HL-60/S4 (cell line): ENCODE results near the gene DDAH1.

Experiments
- in situ Hi-C: fragments of 300-500 bp; cut with MboI; formaldehyde crosslinking; loops from 2 replicates; pipeline ENCODE4 v1.14.3; 2022; ENCODE audit warnings: low sequenced_read_pairs

The DDAH1 gene

GRCh38 chr1:85397490-85398032 is 67.4 kb downstream of the DDAH1 start:
- in situ Hi-C loops: no loop called here

- in situ Hi-C loops: no loop called here
These were observed 68.8 kb downstream of the DDAH1 start for GRCh38 chr1:85396194-85396593.

DNA sequence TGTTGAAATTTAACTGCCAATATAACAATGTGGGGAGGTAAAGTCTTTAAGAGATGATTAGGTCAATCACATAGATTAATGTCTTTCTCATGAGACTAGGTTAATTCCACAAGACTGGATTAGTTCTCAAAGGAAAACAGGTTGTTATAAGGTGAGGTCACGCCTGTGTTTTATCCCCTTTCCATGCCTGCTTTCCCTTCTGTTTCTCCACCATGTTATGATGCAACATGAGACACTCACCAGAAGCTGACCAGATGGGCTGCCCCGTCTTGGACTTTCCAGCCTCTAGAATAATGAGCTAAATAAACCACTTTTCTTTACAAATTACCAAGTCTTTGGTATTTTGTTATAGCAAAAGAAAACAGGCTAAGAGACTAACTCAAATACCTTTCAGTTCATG is 70.8 kb downstream of the DDAH1 start:
- in situ Hi-C loops: no loop called here

GRCh38 chr1:85393490-85393889 is 71.5 kb downstream of the DDAH1 start:
- in situ Hi-C loops: no loop called here

- in situ Hi-C loops: no loop called here
These were observed 76.5 kb downstream of the DDAH1 start for GRCh38 chr1:85388416-85388815.

- in situ Hi-C loops: no loop called here
These were observed 77.2 kb downstream of the DDAH1 start for GRCh38 chr1:85387781-85388180.

DNA sequence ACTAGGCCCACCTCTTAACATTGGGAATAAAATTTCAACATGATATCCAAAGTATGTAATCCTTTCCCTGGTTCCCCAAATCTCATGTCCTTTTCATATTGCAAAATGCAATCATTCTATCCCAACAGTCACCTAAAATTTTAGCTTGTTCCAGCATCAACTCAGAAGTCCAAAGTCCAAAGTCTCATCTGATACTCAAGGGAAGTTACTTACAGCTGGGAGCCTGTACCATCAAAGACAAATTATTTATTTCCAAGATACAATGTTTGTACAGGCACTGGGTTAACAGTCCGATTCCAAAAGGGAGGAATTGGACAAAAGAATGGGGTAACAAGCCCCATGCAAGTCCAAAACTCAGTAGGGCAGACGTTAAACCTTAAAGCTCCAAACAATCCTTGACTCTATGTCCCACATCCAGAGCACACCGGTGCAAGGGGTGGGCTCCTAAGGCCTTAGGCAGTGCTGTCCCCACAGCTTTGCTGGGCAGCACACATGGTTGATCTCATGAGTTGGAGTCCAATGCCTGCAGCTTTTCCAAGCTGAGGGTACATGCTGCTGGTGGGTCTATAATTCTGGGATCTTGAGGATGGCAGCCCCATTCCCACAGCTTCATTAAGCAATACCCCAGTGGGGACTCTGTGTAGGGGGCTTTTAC is 78.8 kb downstream of the DDAH1 start:
- in situ Hi-C loops: no loop called here

DNA sequence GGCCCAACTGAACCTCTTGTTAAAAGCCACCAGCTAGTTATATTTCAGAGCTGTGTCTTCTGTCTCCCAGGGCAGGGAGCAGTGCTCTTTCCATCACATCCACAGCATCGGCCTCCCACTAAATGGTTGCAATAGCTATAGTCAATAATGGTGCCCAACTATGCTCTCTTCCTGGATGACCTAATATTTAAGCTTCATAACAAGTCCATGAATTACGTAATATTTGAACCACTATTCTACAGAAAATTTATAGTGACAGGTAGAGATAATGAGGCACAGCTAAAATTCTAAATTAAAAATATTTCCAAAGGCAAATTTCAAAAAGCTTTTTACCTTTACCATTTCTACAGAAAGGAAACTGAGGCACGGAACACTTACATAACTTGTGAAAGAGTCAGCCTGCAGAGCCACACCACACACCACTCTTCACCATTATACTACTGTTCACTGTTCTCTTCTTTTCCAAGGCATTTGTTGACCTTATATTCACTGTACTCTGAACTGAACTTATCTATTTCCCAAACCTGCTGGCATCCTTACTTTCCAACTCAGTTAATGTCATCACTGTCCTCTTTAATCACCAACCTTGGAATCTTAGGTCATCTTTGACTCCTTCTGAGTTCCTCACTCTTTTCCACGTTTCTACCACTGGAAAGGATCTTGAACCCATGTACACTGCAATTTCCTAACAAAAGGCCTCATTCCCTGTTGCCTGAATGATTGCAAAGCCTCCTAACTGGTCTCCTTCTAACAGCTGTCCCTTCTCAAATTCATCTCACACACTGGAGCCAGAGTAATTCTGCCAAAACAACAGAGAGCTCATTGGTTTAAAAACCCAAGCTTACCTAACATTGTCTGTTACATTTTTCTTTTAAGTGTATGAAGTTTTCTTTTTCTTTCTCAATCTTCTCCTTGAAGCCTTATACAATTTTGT is 85.5 kb downstream of the DDAH1 start:
- in situ Hi-C loops: no loop called here

DNA sequence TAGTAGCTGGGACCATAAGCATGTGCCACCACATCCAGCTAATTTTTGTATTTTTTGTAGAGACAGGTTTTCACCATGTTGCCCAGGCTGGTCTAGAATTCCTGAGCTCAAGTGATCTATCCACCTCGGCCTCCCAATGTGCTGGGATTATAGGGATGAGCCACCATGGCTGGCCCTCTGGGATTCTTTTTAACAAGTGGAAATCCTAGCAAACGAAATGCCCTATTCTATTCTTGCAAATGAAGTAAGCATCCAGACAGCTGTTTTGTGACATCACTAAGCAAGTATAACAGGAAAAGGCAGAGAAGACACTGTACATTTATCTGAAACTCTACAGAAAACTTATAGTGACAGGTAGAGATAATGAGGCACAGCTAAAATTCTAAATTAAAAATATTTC is 86.4 kb downstream of the DDAH1 start:
- in situ Hi-C loops: no loop called here

DNA sequence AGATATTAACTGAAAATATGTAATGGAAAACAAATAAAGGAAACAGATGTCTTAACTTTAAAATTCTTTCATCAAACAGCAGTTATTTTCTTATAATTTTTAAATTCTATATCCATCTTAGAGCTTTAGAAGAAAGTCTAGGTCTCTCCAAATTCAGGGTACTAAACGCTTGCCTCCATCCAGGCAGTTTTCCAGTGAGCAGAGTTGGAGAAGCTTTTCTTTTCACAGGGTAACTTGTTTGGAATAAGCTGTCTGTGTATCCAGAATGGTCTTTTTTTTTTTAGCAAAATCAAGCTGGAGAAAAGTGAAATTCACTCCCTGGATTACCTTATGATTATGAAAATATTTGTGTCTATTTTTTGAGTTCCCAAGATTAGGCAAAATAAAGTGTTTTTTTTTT is 88.6 kb downstream of the DDAH1 start:
- in situ Hi-C loops: no loop called here

DNA sequence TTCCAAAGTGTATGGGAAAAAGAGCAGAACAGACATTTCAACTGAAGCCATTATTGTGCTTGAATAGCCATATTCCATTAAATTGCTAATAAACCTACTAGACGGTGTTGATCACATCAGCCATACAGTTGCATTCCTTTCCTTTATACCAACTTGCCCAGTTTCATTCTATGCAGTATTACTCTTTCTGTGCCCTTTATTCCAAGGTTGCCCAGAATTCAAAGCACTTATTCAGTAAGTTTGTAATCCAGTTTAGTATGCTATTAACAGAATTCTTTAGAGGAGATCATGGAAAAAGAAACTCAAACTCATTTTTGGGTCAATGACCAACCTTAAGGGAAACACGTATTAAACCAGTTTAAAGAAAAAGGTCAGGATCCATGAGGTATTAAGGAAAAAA is 89.5 kb downstream of the DDAH1 start:
- in situ Hi-C loops: no loop called here

- in situ Hi-C loops: no loop called here
These were observed 90.8 kb downstream of the DDAH1 start for GRCh38 chr1:85374160-85374559.

- in situ Hi-C loops: no loop called here
These were observed 91.6 kb downstream of the DDAH1 start for GRCh38 chr1:85373378-85373708.

GRCh38 chr1:85372683-85373377 is 92.1 kb downstream of the DDAH1 start:
- in situ Hi-C loops: no loop called here

DNA sequence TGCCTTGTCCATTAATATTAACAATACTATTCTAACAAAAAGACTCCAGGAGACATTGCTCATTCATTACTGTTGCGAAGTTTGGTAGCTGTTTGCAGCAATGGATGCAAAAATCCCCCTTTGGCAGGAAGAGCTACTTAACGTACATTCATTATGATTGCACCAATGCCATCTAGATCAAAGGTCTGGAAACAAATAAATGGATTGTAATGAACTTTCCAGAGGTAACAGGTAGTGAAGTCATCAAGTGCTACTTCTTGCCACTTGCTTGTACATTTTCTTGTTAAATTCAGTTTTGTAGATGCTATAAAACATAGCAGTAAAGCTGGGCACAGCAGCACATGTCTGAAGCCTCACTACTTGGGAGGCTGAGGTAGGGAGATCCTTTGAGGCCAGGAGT is 93.9 kb downstream of the DDAH1 start:
- in situ Hi-C loops: no loop called here

DNA sequence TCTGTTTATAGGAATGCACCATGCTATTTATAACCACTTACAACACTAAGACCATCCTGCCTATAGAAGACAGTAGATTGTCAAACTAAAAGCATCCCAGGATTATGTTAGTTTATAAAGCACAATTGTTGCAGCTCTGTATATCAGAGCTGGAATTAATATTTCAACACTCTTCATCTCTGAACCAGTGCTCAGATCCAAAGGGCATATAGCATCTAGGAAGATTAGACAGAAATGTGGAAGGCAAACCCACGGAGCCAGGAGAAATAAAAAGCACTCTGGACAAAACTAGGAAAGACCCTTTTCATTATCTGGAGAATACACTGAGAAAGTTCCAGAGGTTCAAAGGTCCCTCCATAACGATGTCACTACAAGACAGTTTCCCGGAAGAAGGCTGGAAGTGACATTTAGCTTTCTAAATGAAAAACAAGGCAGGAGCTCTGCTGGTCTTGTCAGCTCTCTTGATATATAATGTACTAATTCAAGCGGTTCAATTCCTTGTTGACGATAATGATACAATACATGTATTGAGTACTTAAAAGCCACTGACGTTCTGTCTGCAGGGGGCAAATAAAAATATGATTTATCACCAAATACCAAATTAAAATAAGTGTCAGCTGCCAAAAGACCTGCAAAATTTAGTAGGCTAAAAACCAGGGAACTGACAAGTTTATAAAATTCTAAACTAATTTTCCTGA is 96.7 kb downstream of the DDAH1 start:
- in situ Hi-C loops: no loop called here

- in situ Hi-C loops: no loop called here
These were observed 98.4 kb downstream of the DDAH1 start for GRCh38 chr1:85366391-85367170.

GRCh38 chr1:85365851-85366250 is 99.1 kb downstream of the DDAH1 start:
- in situ Hi-C loops: no loop called here

DNA sequence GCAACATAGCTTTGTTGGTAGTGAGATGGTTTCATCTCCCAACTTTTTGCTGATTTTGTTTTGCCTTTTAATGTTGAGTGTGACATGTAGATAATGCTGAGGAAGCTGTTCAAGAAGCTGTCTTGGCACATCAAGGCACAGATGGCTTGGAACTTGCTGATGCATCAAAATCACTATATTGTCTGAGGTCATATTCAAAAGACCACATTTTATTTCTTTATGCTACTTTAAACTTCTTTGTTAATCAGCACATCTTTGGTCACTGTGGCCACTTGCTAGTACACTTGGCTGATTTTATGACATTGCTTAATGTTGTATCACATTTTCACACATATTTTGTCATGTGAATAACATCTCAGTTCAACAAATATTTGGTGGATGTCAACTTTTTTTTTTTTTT is 101.4 kb downstream of the DDAH1 start:
- in situ Hi-C loops: no loop called here

GRCh38 chr1:85363092-85363491 is 101.9 kb downstream of the DDAH1 start:
- in situ Hi-C loops: no loop called here
